GM12878 (cell line): Measurements from ENCODE around the gene BTBD9. TPM values are rescaled to one million over a fixed set of nuclear protein-coding genes. Genes with fewer than 3 reads are reported as not detected.

Experiments
- ATAC-seq: fragments of 200-7000 bp; cut with Tn5 transposase; 3 replicates; pipeline ENCODE4 v1.9.1; 2020; ENCODE audit warnings: mild to moderate bottlenecking, moderate library complexity
- BruUV-seq: library from RNA; stranded (reverse); fragments of 400-500 nt; replicated peaks from 2 replicates; lab custom pipeline; 2021; lab: Mats Ljungman, UMichigan
- CTCF ChIA-PET: fragments of 300-600 bp; sonication (Branson Sonifier 250); formaldehyde crosslinking; extraction: SDS; loops from one replicate; lab custom pipeline; 2021; ENCODE audit warnings: inconsistent platforms; lab: Yijun Ruan, JAX
- POLR2A ChIA-PET: fragments of 350-600 bp; formaldehyde crosslinking; extraction: SDS; loops from one replicate; lab custom pipeline; 2021; ENCODE audit warnings: inconsistent platforms; lab: Charles Lee
- RAD21 ChIA-PET: fragments of 300-600 bp; sonication (Branson Sonifier 250); formaldehyde crosslinking; loops from one replicate; lab custom pipeline; 2023; ENCODE audit warnings: antibody characterized with exemption; ENCODE audit not compliant: unreplicated experiment; lab: Charles Lee
- SMC1A ChIA-PET: fragments of 300-600 bp; sonication (Branson Sonifier 250); formaldehyde crosslinking; loops from one replicate; lab custom pipeline; 2023; ENCODE audit not compliant: unreplicated experiment, uncharacterized antibody; lab: Charles Lee
- DNase-seq: peaks from one replicate; pipeline ENCODE4 v3.0.0-alpha.2; 2011; ENCODE audit warnings: low read depth, low spot score
- FAIRE-seq: peaks from 3 replicates; lab custom pipeline; 2011; peaks lifted over from hg19 to GRCh38; lab: Jason Lieb, UNC
- H2AFZ ChIP-seq: 2 replicates; pipeline ENCODE4 v1.6.0; 2011; ENCODE audit warnings: low read depth, low read length, control low read depth; ENCODE audit not compliant: control insufficient read depth
- H3K27ac ChIP-seq: 2 replicates; pipeline ENCODE4 v1.5.1; 2011; ENCODE audit warnings: control low read depth; ENCODE audit not compliant: control insufficient read depth, insufficient read depth
- H3K27me3 ChIP-seq, 2 experiments: replicated peaks in 1 of 2; 2 replicates each; pipeline versions ENCODE4 v1.6.0 to v1.6.1; 2011; ENCODE audit warnings: low read length in 1 of 2; ENCODE audit not compliant: control insufficient read depth in 2 of 2, insufficient read depth in 2 of 2
- H3K36me3 ChIP-seq, 2 experiments: 2 replicates each; pipeline ENCODE4 v1.5.1; 2011; ENCODE audit warnings: low read length in 1 of 2; ENCODE audit not compliant: control insufficient read depth in 2 of 2, insufficient read depth in 2 of 2
- H3K4me1 ChIP-seq: 2 replicates; pipeline ENCODE4 v1.6.1; 2011; ENCODE audit warnings: mild to moderate bottlenecking, low read length, moderate library complexity, mixed read lengths; ENCODE audit not compliant: control insufficient read depth, insufficient read depth
- H3K4me2 ChIP-seq: 2 replicates; pipeline ENCODE4 v1.6.0; 2011; ENCODE audit warnings: control low read depth; ENCODE audit not compliant: control insufficient read depth, insufficient read depth
- H3K4me3 ChIP-seq: fragments of 200-600 bp; sonication (generic); 2 replicates; pipeline ENCODE4 v1.5.1; 2016
- H3K79me2 ChIP-seq: 2 replicates; pipeline ENCODE4 v1.6.0; 2011; ENCODE audit warnings: low read length; ENCODE audit not compliant: control insufficient read depth, insufficient read depth
- H3K9ac ChIP-seq: 2 replicates; pipeline ENCODE4 v1.8.0; 2011; ENCODE audit warnings: low read length, control low read depth, mixed read lengths; ENCODE audit not compliant: control insufficient read depth, insufficient read depth
- H3K9me3 ChIP-seq: replicated peaks from 3 replicates; pipeline ENCODE4 v1.5.1; 2011; ENCODE audit warnings: mild to moderate bottlenecking, low read length; ENCODE audit not compliant: control insufficient read depth, insufficient read depth
- H4K20me1 ChIP-seq: 2 replicates; pipeline ENCODE4 v1.6.0; 2011; ENCODE audit not compliant: control insufficient read depth, insufficient read depth
- ATF2 ChIP-seq: IDR thresholded peaks from 2 replicates; pipeline ENCODE4 v1.6.1; 2012; ENCODE audit warnings: low read length, inconsistent platforms
- CBFB ChIP-seq: IDR thresholded peaks from 2 replicates; pipeline ENCODE4 v1.6.1; 2016; ENCODE audit warnings: antibody characterized with exemption, low read depth
- EGR1 ChIP-seq, 2 experiments: IDR thresholded peaks; 1 replicate in 1 of 2; 2 replicates in 1 of 2; pipeline ENCODE4 v1.6.1; 2011 to 2012; ENCODE audit warnings: low read depth in 2 of 2, low read length in 2 of 2, borderline replicate concordance in 1 of 2, mild to moderate bottlenecking in 1 of 2, moderate library complexity in 1 of 2
- EZH2 ChIP-seq: IDR thresholded peaks from 2 replicates; pipeline ENCODE4 v1.6.1; 2012; ENCODE audit warnings: low read depth, mild to moderate bottlenecking, control low read depth, inconsistent platforms, low read length, borderline replicate concordance; ENCODE audit not compliant: control insufficient read depth
- FOS ChIP-seq: IDR thresholded peaks from 3 replicates; pipeline ENCODE4 v1.6.1; 2011; ENCODE audit warnings: borderline replicate concordance; ENCODE audit not compliant: insufficient read length; ENCODE audit errors: extremely low read depth
- GABPA ChIP-seq: IDR thresholded peaks from 2 replicates; pipeline ENCODE4 v1.6.1; 2014; ENCODE audit warnings: antibody characterized with exemption, low read depth, mild to moderate bottlenecking, inconsistent platforms
- HDAC6 ChIP-seq: fragments of 200-600 bp; sonication (generic); IDR thresholded peaks from one replicate; pipeline ENCODE4 v1.8.0; 2017; ENCODE audit warnings: antibody characterized with exemption; ENCODE audit not compliant: unreplicated experiment
- HDGF ChIP-seq: fragments of 450-650 bp; IDR thresholded peaks from 2 replicates; pipeline ENCODE4 v1.6.1; 2016; ENCODE audit warnings: antibody characterized with exemption
- JUNB ChIP-seq: IDR thresholded peaks from 2 replicates; pipeline ENCODE4 v1.6.1; 2016; ENCODE audit warnings: antibody characterized with exemption, mild to moderate bottlenecking
- MAX ChIP-seq: IDR thresholded peaks from 2 replicates; pipeline ENCODE4 v1.6.1; 2012; ENCODE audit warnings: low read depth, low read length, improper control_type of control experiment
- MEF2A ChIP-seq: IDR thresholded peaks from 2 replicates; pipeline ENCODE4 v1.6.1; 2011; ENCODE audit warnings: low read depth, mild to moderate bottlenecking, low read length, moderate library complexity; ENCODE audit not compliant: insufficient read depth
- MLLT1 ChIP-seq: fragments of 450-650 bp; IDR thresholded peaks from 2 replicates; pipeline ENCODE4 v1.6.1; 2016; ENCODE audit warnings: mild to moderate bottlenecking
- NR2F1 ChIP-seq: fragments of 450-650 bp; conservative IDR thresholded peaks from 2 replicates; pipeline ENCODE4 v1.6.1; 2017; ENCODE audit warnings: mild to moderate bottlenecking
- NRF1 ChIP-seq: conservative IDR thresholded peaks from 2 replicates; pipeline ENCODE4 v1.6.1; 2011; ENCODE audit warnings: mild to moderate bottlenecking, low read depth, low read length, improper control_type of control experiment
- POLR2AphosphoS2 ChIP-seq: IDR thresholded peaks from 2 replicates; pipeline ENCODE4 v1.6.1; 2011; ENCODE audit warnings: low read depth, mild to moderate bottlenecking, low read length, improper control_type of control experiment, moderate library complexity
- SMARCA5 ChIP-seq: fragments of 450-650 bp; IDR thresholded peaks from 2 replicates; pipeline ENCODE4 v1.6.1; 2017; ENCODE audit warnings: mild to moderate bottlenecking
- SP1 ChIP-seq: IDR thresholded peaks from one replicate; pipeline ENCODE4 v1.6.1; 2011; ENCODE audit warnings: low read depth, low read length
- SPI1 ChIP-seq: IDR thresholded peaks from 2 replicates; pipeline ENCODE4 v1.6.1; 2011; ENCODE audit warnings: low read depth, mild to moderate bottlenecking, low read length, moderate library complexity, borderline replicate concordance; ENCODE audit not compliant: insufficient read depth
- STAT1 ChIP-seq: fragments of 450-650 bp; conservative IDR thresholded peaks from 2 replicates; pipeline ENCODE4 v1.6.1; 2014; ENCODE audit warnings: antibody characterized with exemption, mild to moderate bottlenecking
- TAF1 ChIP-seq: IDR thresholded peaks from 2 replicates; pipeline ENCODE4 v1.6.1; 2011; ENCODE audit warnings: mild to moderate bottlenecking, low read depth, low read length, borderline replicate concordance
- USF2 ChIP-seq: IDR thresholded peaks from 2 replicates; pipeline ENCODE4 v1.6.1; 2011; ENCODE audit warnings: low read depth, low read length, improper control_type of control experiment, borderline replicate concordance
- YY1 ChIP-seq: IDR thresholded peaks from 2 replicates; pipeline ENCODE4 v1.6.1; 2011; ENCODE audit warnings: low read depth, mild to moderate bottlenecking, low read length
- in situ Hi-C: fragments of 300-500 bp; cut with MboI; formaldehyde crosslinking; loops from 9 replicates; pipeline ENCODE4 v1.14.3; 2018; ENCODE audit warnings: mixed read lengths
- intact Hi-C: fragments of 100-400 bp; cut with micrococcal nuclease; formaldehyde crosslinking; loops from one replicate; pipeline ENCODE4 v1.14.2; 2022; ENCODE audit not compliant: unreplicated experiment
- polyA plus RNA-seq, 11 experiments: library from polyadenylated mRNA; depleted of rRNA in 4 of 11; unstranded in 6 of 11; stranded (reverse) in 5 of 11; fragments of >200 nt; fragmentation: Nextera tagmentation in 4 of 11; fragmentation: Illumina TruSeq in 1 of 11; extraction: Ambion mirVana in 4 of 11; extraction: Trizol in 1 of 11; gene quantifications; 1 replicate in 1 of 11; 2 replicates in 10 of 11; pipeline versions ENCODE4 v1.2.1 to v1.2.3, GENCODE V29; 2011 to 2016; ENCODE audit warnings: inconsistent platforms in 2 of 11, missing spikeins in 2 of 11, low read depth in 1 of 11
- total RNA-seq, 4 experiments: library from RNA; depleted of rRNA in 3 of 4; stranded (reverse); fragments of >200 nt in 3 of 4; fragmentation: Illumina TruSeq in 1 of 4; extraction: Trizol in 1 of 4; gene quantifications; 2 replicates each; pipeline versions ENCODE4 v1.2.1 to v1.2.3, GENCODE V29; 2013 to 2021

The BTBD9 gene
- total and polyA plus RNA-seq, 10 of the 15 experiments (the other 5 are each of a cell fraction or from before 2014, with no cell fraction given), result 0.22 to 8.6 (median 4.6) TPM

GRCh38 chr6:38508286-38508685 lies 131.4 kb downstream of the BTBD9 start (continued):
- TF ChIP-seq SPI1, result no peak
- TF ChIP-seq SMARCA5, result no peak

- CTCF ChIA-PET, result interaction anchor here (0.8 to 1.6 kb wide), 2 partner anchors 11 to 63 kb away, joined by 3 to 4 read pairs; no protein-coding TSS in a partner anchor
Observed at GRCh38 chr6:38507173-38507572, 132.6 kb downstream of the BTBD9 start.

More at GRCh38 chr6:38507173-38507572, 132.6 kb downstream of the BTBD9 start:
- in situ Hi-C loops, result no loop called here
- RAD21 ChIA-PET, result no interaction called here
- BruUV-seq, result no TSS peak
- no peak overlapping the region for H3K4me2 ChIP-seq
- no peak for TF ChIP-seq USF2
- no peak for TF ChIP-seq YY1
- TF ChIP-seq POLR2AphosphoS2, result no peak
- no peak for TF ChIP-seq NRF1
- TF ChIP-seq CBFB, result no peak
- TF ChIP-seq TAF1, result no peak
- TF ChIP-seq MAX, result no peak
- no peak for TF ChIP-seq ATF2
- TF ChIP-seq GABPA, result no peak
- TF ChIP-seq MLLT1, result no peak
- TF ChIP-seq MEF2A, result no peak
- TF ChIP-seq JUNB, result no peak
- TF ChIP-seq EZH2, result no peak
- no peak for TF ChIP-seq STAT1
- TF ChIP-seq SP1, result no peak
- no peak for TF ChIP-seq HDGF
- TF ChIP-seq FOS, result no peak
- no peak for TF ChIP-seq HDAC6
- no peak for TF ChIP-seq NR2F1
- TF ChIP-seq EGR1 (IDR thresholded peaks at IDR 0.05; ENCODE audit: borderline replicate concordance in 1 of 2, low read depth in 2 of 2, low read length in 2 of 2), result no peak
- H3K9me3 ChIP-seq, result no peaks in the 10 kb centered on the region
- no peaks in the 10 kb centered on the region for H3K27me3 ChIP-seq
- no peaks in the 10 kb centered on the region for H3K4me1 ChIP-seq
- no peak overlapping the region for H2AFZ ChIP-seq
- SMC1A ChIA-PET, result interaction anchor here (1.8 kb wide), 1 partner anchor 64 kb away, joined by 4 read pairs; no protein-coding TSS in a partner anchor
- no peaks in the 10 kb centered on the region for H3K79me2 ChIP-seq
- FAIRE-seq, result no peak
- H3K27ac ChIP-seq, result no peak overlapping the region
- H3K9ac ChIP-seq, result no peak overlapping the region
- intact Hi-C loops, result no loop called here
- H3K36me3 ChIP-seq, result no peaks in the 10 kb centered on the region
- POLR2A ChIA-PET, result no interaction called here
- no peak for ATAC-seq
- DNase-seq, result no peak
- H3K4me3 ChIP-seq, result no peak overlapping the region
- H4K20me1 ChIP-seq, result no peaks in the 10 kb centered on the region
